DOHH2 (cell line): ENCODE measurements around the gene SNX2.

Source experiments
- H3F3A ChIP-seq: fragments of 200-600 bp; sonication (generic), shearing (Covaris generic); 2 replicates; pipeline ENCODE4 v1.6.0; 2016; ENCODE audit warnings: antibody characterized with exemption, mild to moderate bottlenecking; ENCODE audit not compliant: control insufficient read depth, insufficient read depth
- H3K27ac ChIP-seq: fragments of 200-600 bp; sonication (generic); 2 replicates; pipeline ENCODE4 v1.5.1; 2014; ENCODE audit warnings: low read depth, mild to moderate bottlenecking, low read length, moderate library complexity
- H3K27me3 ChIP-seq: fragments of 200-600 bp; sonication (generic); 2 replicates; pipeline ENCODE4 v1.6.1; 2014; ENCODE audit warnings: mild to moderate bottlenecking, low read length, mixed read lengths; ENCODE audit not compliant: control insufficient read depth
- H3K36me3 ChIP-seq: fragments of 200-600 bp; sonication (generic); 2 replicates; pipeline ENCODE4 v1.6.1; 2014; ENCODE audit warnings: mild to moderate bottlenecking, low read length, moderate library complexity, mixed read lengths; ENCODE audit not compliant: control insufficient read depth
- H3K4me1 ChIP-seq: fragments of 200-600 bp; sonication (generic); 2 replicates; pipeline ENCODE4 v1.6.1; 2014; ENCODE audit warnings: mild to moderate bottlenecking, low read length, mixed read lengths; ENCODE audit not compliant: control insufficient read depth
- H3K4me2 ChIP-seq: fragments of 200-600 bp; sonication (generic); 2 replicates; pipeline ENCODE4 v1.6.0; 2014; ENCODE audit warnings: mild to moderate bottlenecking, low read length, moderate library complexity
- H3K4me3 ChIP-seq: fragments of 200-600 bp; sonication (generic); 2 replicates; pipeline ENCODE4 v1.5.1; 2014; ENCODE audit warnings: mild to moderate bottlenecking, low read length, mixed read lengths
- H3K79me2 ChIP-seq: fragments of 200-600 bp; sonication (generic); 2 replicates; pipeline ENCODE4 v1.6.1; 2014; ENCODE audit warnings: mild to moderate bottlenecking, low read length, mixed read lengths; ENCODE audit not compliant: control insufficient read depth
- H3K9me2 ChIP-seq: fragments of 200-600 bp; sonication (generic); replicated peaks from 2 replicates; pipeline ENCODE4 v1.6.1; 2014; ENCODE audit warnings: mild to moderate bottlenecking, low read length, mixed read lengths; ENCODE audit not compliant: control insufficient read depth
- H3K9me3 ChIP-seq: fragments of 200-600 bp; sonication (generic); 2 replicates; pipeline ENCODE4 v1.6.1; 2014; ENCODE audit warnings: antibody characterized with exemption, low read length, mixed read lengths; ENCODE audit not compliant: control insufficient read depth, insufficient read depth
- H4K20me1 ChIP-seq: fragments of 200-600 bp; sonication (generic); 2 replicates; pipeline ENCODE4 v1.6.0; 2014; ENCODE audit warnings: low read depth, mild to moderate bottlenecking, antibody characterized with exemption, low read length, moderate library complexity; ENCODE audit not compliant: control insufficient read depth, insufficient read depth
- CTCF ChIP-seq: fragments of 200-600 bp; sonication (generic); IDR thresholded peaks from one replicate; pipeline ENCODE4 v1.5.1; 2014; ENCODE audit warnings: antibody characterized with exemption, mild to moderate bottlenecking, low read depth, low read length; ENCODE audit not compliant: poor library complexity, severe bottlenecking
- EZH2phosphoT487 ChIP-seq: fragments of 200-600 bp; sonication (generic); IDR thresholded peaks from 2 replicates; pipeline ENCODE4 v1.6.1; 2017; ENCODE audit warnings: borderline replicate concordance, mild to moderate bottlenecking, antibody characterized with exemption, low read length, moderate library complexity, mixed read lengths

Gene SNX2

DNA sequence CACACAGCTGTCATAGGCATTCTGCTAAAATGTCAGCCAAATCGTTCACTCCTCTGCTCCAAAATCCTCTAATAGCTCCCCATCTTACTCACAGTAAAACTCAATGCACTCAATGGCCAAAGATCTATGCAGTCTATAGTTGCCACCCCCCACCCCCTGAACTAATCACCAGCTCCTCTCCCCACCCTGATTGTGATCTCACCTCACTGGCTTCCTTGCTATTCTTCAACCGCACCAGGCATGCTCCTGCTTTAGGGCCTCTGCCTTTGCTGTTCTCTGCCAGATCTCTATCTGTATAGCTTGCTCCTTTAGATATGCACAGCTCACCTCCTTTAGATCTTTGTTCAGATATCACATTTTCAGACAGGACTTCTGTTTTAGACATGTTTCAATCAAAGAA lies 33.2 kb upstream of the SNX2 start:
- Histone ChIP-seq H3K4me1 (no peaks in the 10 kb centered on the region), H3F3A (no peaks in the 10 kb centered on the region), H3K4me3 (no peak overlapping the region), H3K27me3 (0 out of 2 replicates have a peak, but pooled peaks cover 3% of the 10 kb centered on the region), H3K79me2 (no peaks in the 10 kb centered on the region), H3K36me3 (no peaks in the 10 kb centered on the region), H3K9me3 (no peaks in the 10 kb centered on the region), H3K27ac (no peak overlapping the region), H3K9me2 (no peaks in the 10 kb centered on the region), H4K20me1 (no peaks in the 10 kb centered on the region), H3K4me2 (no peak overlapping the region)
- TF ChIP-seq EZH2phosphoT487 (no peak), CTCF (no peak)

- H3K36me3 ChIP-seq: no peaks in the 10 kb centered on the region
- no peaks in the 10 kb centered on the region for H3K9me3 ChIP-seq
- no peaks in the 10 kb centered on the region for H3F3A ChIP-seq
- no peak overlapping the region for H3K4me2 ChIP-seq
- H3K4me1 ChIP-seq: no peaks in the 10 kb centered on the region
- TF ChIP-seq EZH2phosphoT487: no peak
- H3K27me3 ChIP-seq: 0 out of 2 replicates have a peak, but pooled peaks cover 3% of the 10 kb centered on the region
- H3K9me2 ChIP-seq: no peaks in the 10 kb centered on the region
- no peaks in the 10 kb centered on the region for H4K20me1 ChIP-seq
- no peak overlapping the region for H3K27ac ChIP-seq
- H3K79me2 ChIP-seq: no peaks in the 10 kb centered on the region
- H3K4me3 ChIP-seq: no peak overlapping the region
Measured at GRCh38 chr5:122743261-122743660, 31.6 kb upstream of the SNX2 start.

- no peaks in the 10 kb centered on the region for H3K4me1 ChIP-seq
Measured at GRCh38 chr5:122745597-122745996, 29.3 kb upstream of the SNX2 start.

DNA sequence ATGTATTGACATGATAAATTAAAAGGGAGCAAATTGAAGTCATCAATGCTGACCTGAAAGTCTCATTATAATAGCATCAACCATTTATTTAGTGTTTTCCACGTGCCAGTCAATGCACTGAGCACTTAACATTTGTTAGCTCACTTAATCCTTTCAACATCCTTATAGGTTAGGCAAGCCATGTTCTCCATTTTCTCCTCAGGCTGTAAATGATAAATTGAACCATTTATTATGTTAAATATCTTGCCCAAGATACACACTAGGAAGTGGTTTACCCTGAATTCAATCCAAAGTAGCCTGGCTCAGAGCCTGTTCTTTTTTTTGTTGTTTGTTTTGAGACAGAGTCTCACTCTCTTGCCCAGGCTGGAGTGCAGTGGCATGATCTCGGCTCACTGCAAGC lies 25.0 kb upstream of the SNX2 start:
- Histone ChIP-seq H3K4me2 (no peak overlapping the region), H3K9me3 (no peaks in the 10 kb centered on the region), H3K4me1 (no peaks in the 10 kb centered on the region), H3K9me2 (no peaks in the 10 kb centered on the region), H3K4me3 (no peak overlapping the region), H3K79me2 (no peaks in the 10 kb centered on the region), H3K27me3 (0 out of 2 replicates have a peak, but pooled peaks cover 3% of the 10 kb centered on the region), H3K27ac (no peak overlapping the region), H3K36me3 (no peaks in the 10 kb centered on the region), H3F3A (no peaks in the 10 kb centered on the region), H4K20me1 (no peaks in the 10 kb centered on the region)
- TF ChIP-seq EZH2phosphoT487: no peak
- no peak for TF ChIP-seq CTCF

More at GRCh38 chr5:122745597-122745996, 29.3 kb upstream of the SNX2 start:
- Histone ChIP-seq H3K9me2 (no peaks in the 10 kb centered on the region), H3K4me3 (no peak overlapping the region), H4K20me1 (no peaks in the 10 kb centered on the region), H3F3A (no peaks in the 10 kb centered on the region), H3K79me2 (no peaks in the 10 kb centered on the region), H3K4me2 (no peak overlapping the region), H3K36me3 (no peaks in the 10 kb centered on the region), H3K27ac (no peak overlapping the region), H3K9me3 (no peaks in the 10 kb centered on the region), H3K27me3 (0 out of 2 replicates have a peak, but pooled peaks cover 3% of the 10 kb centered on the region)
- no peak for TF ChIP-seq EZH2phosphoT487
- no peak for TF ChIP-seq CTCF
